ENCODE measurements around the gene NKX6-1. TPM values are rescaled to one million over a fixed set of nuclear protein-coding genes. Genes with fewer than 3 reads are reported as not detected.

NKX6-1 gene
- polyA plus RNA-seq, 1 experiment: 0.05 TPM

- ChIA-PET CTCF (interaction anchor here (1.1 to 1.2 kb wide), 2 partner anchors 12 to 97 kb away, joined by 3 read pairs; no protein-coding TSS in a partner anchor), POLR2A (no interaction called here)
- H3K9me3 ChIP-seq (ENCODE audit: control insufficient read depth, insufficient read depth, low read length): peaks cover 14% of the 10 kb centered on the region
- H3K27me3 ChIP-seq (ENCODE audit: control insufficient read depth, insufficient read depth, low read length): peaks cover 56% of the 10 kb centered on the region
- H3K4me3 ChIP-seq (ENCODE audit: low read depth, low read length): no peak overlapping the region
- no peak overlapping the region for H3K27ac ChIP-seq (ENCODE audit: low read depth, low read length)
- TF ChIP-seq, protein P1, sequence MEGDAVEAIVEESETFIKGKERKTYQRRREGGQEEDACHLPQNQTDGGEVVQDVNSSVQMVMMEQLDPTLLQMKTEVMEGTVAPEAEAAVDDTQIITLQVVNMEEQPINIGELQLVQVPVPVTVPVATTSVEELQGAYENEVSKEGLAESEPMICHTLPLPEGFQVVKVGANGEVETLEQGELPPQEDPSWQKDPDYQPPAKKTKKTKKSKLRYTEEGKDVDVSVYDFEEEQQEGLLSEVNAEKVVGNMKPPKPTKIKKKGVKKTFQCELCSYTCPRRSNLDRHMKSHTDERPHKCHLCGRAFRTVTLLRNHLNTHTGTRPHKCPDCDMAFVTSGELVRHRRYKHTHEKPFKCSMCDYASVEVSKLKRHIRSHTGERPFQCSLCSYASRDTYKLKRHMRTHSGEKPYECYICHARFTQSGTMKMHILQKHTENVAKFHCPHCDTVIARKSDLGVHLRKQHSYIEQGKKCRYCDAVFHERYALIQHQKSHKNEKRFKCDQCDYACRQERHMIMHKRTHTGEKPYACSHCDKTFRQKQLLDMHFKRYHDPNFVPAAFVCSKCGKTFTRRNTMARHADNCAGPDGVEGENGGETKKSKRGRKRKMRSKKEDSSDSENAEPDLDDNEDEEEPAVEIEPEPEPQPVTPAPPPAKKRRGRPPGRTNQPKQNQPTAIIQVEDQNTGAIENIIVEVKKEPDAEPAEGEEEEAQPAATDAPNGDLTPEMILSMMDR (IDR thresholded peaks at IDR 0.05; ENCODE audit: low read depth, low read length): no peak
- DNase-seq (ENCODE audit: low read depth, low spot score): no peak
Observed at GRCh38 chr4:84481077-84481859, 17.8 kb downstream of the NKX6-1 start.

DNA sequence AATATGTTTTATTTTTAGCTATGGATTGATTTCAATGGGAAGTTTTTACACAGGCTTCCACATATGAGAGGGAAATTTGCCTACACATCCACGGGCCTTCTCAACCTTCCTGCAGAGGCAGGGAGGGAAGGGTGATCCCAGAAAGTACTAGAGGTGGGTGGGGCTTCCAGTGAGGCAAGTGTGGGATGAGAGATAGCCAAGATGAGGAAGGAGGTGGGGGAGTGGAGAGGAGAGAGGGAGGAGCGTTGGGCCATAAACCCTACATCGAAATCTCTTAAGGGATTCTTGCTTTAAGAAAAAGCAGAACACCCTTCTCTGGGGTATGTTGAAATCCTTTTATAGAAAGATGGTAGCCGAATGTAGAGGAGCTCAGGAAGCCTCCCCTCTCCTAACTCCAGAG, 19.0 kb downstream of the NKX6-1 start:
- peaks cover 49% of the 10 kb centered on the region for H3K27me3 ChIP-seq (ENCODE audit: control insufficient read depth, insufficient read depth, low read length)
- DNase-seq (ENCODE audit: low read depth, low spot score): no peak
- TF ChIP-seq, protein P1 (IDR thresholded peaks at IDR 0.05; ENCODE audit: low read depth, low read length): no peak
- ChIA-PET CTCF (no interaction called here), POLR2A (no interaction called here)
- peaks cover 14% of the 10 kb centered on the region for H3K9me3 ChIP-seq (ENCODE audit: control insufficient read depth, insufficient read depth, low read length)
- no peak overlapping the region for H3K4me3 ChIP-seq (ENCODE audit: low read depth, low read length)
- H3K27ac ChIP-seq (ENCODE audit: low read depth, low read length): no peak overlapping the region

DNA sequence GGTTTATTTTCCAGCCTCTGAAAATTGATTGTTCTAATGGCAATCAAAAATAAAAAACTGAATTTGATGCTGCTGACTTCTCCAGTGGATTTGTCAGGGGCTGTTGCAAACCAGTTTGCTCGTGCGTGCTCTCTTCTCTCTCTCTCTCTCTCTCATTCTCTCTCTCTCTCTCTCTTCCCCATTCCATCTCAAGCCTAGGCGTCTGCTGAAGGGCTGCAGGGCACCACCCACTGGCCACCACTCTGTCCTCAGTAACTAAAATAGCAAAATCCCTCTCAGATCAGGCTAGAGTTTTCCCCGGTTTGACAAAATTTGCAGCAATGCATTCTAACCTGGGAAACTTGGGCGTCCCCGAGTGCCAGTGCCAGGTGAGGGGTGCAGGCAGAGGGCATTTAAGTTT, 19.4 kb downstream of the NKX6-1 start:
- ChIA-PET CTCF (no interaction called here), POLR2A (no interaction called here)
- Histone ChIP-seq H3K27ac (ENCODE audit: low read depth, low read length) (no peak overlapping the region), H3K27me3 (ENCODE audit: control insufficient read depth, insufficient read depth, low read length) (peaks cover 48% of the 10 kb centered on the region), H3K4me3 (ENCODE audit: low read depth, low read length) (no peak overlapping the region), H3K9me3 (ENCODE audit: control insufficient read depth, insufficient read depth, low read length) (peaks cover 14% of the 10 kb centered on the region)
- TF ChIP-seq, protein P1 (IDR thresholded peaks at IDR 0.05; ENCODE audit: low read depth, low read length): no peak
- no peak for DNase-seq (ENCODE audit: low read depth, low spot score)

DNA sequence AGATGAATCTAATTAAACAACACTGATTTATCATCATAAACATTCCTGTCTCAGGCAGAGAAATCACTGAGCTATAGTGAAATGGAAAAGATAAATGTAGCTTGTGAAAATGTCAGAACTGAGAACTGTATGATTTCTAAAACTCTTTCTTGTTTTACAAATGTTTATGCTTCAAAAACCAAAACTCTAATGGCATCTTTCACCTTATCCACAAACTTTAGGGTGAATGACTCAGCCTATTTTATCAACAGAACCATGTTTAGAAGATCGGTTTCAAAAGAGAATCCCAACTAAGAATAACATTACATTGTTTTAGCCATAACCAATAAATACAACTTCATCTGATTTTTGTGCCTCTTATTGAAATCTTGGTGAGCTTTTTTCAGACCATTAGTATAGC, 21.4 kb downstream of the NKX6-1 start:
- TF ChIP-seq, protein P1 (IDR thresholded peaks at IDR 0.05; ENCODE audit: low read depth, low read length): no peak
- POLR2A ChIA-PET: no interaction called here

DNA sequence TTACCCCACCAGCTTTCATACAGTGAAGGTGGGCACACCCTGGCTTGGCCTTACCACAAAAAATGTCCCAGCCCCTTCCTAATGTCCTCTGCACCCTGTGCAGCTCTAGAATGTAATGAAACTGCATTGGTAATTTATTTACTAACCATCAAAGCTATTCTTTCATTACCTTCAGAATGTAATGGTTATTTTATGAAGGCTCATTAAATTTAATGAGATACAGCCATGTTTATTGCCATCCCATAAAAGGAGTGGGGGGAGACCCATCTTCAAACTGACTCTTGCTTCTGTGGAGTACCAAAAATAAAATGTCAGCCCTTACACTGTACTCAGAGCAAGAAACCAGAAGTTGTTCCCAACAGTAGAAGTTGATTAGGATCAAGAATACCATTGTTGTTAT, 25.0 kb downstream of the NKX6-1 start:
- POLR2A ChIA-PET: no interaction called here
- TF ChIP-seq, protein P1 (IDR thresholded peaks at IDR 0.05; ENCODE audit: low read depth, low read length): no peak
- CTCF ChIA-PET: interaction anchor here (1.2 kb wide), 1 partner anchor 29 kb away, joined by 3 read pairs; no protein-coding TSS in a partner anchor

More for the DNA sequence above, 21.4 kb downstream of the NKX6-1 start:
- Histone ChIP-seq H3K4me3 (ENCODE audit: low read depth, low read length) (no peak overlapping the region), H3K27ac (ENCODE audit: low read depth, low read length) (no peak overlapping the region), H3K27me3 (ENCODE audit: control insufficient read depth, insufficient read depth, low read length) (peaks cover 31% of the 10 kb centered on the region), H3K9me3 (ENCODE audit: control insufficient read depth, insufficient read depth, low read length) (peaks cover 2% of the 10 kb centered on the region; the same call in 1 of the 2 replicates)
- CTCF ChIA-PET: interaction anchor here (1.2 to 1.3 kb wide), 2 partner anchors 26 to 51 kb away, joined by 3 to 7 read pairs; no protein-coding TSS in a partner anchor
- DNase-seq (ENCODE audit: low read depth, low spot score): no peak

More for the DNA sequence above, 25.0 kb downstream of the NKX6-1 start:
- no peak for DNase-seq (ENCODE audit: low read depth, low spot score)
- no peaks in the 10 kb centered on the region for H3K27me3 ChIP-seq (ENCODE audit: control insufficient read depth, insufficient read depth, low read length)
- no peaks in the 10 kb centered on the region for H3K9me3 ChIP-seq (ENCODE audit: control insufficient read depth, insufficient read depth, low read length)
- no peak overlapping the region for H3K4me3 ChIP-seq (ENCODE audit: low read depth, low read length)
- H3K27ac ChIP-seq (ENCODE audit: low read depth, low read length): no peak overlapping the region

Data from AG04450 (cell line).